ENCODE results near the gene DAG1. TPM values are rescaled to one million over a fixed set of nuclear protein-coding genes. Genes with fewer than 3 reads are reported as not detected.

DAG1 gene
- total and polyA plus RNA-seq, 10 of the 15 experiments (the other 5 are each of a cell fraction or from before 2014, with no cell fraction given) = 0.33 to 16.3 (median 9.2) TPM

GRCh38 chr3:49506906-49507305 is 36.8 kb downstream of the DAG1 start (continued):
- TF ChIP-seq TAF1 (IDR thresholded peaks at IDR 0.05; ENCODE audit: borderline replicate concordance, low read depth, low read length) (no peak), NFYA (IDR thresholded peaks at IDR 0.05; ENCODE audit: borderline replicate concordance, low read depth, low read length) (no peak), HDAC6 (IDR thresholded peaks at IDR 0.05; ENCODE audit: unreplicated experiment) (no peak), ZNF217 (IDR thresholded peaks at IDR 0.05) (no peak), ETV6 (conservative IDR thresholded peaks at IDR 0.05 in 1 of 2, IDR thresholded peaks at IDR 0.05 in 1 of 2; ENCODE audit: borderline replicate concordance in 1 of 2, low read depth in 1 of 2) (no peak)

- no peak overlapping the region for H2AFZ ChIP-seq (ENCODE audit: control insufficient read depth, low read depth, low read length)
- ChIA-PET POLR2A (interaction anchor here (0.9 kb wide), 1 partner anchor 18 kb away, joined by 3 read pairs; no protein-coding TSS in a partner anchor), RAD21 (ENCODE audit: unreplicated experiment) (no interaction called here), SMC1A (ENCODE audit: uncharacterized antibody, unreplicated experiment) (interaction anchor here (1.0 kb wide), 1 partner anchor 57 kb away, joined by 3 read pairs; no protein-coding TSS in a partner anchor), CTCF (interaction anchor here (1.7 kb wide), 1 partner anchor 31 kb away, joined by 6 read pairs; no protein-coding TSS in a partner anchor)
- ATAC-seq (no peak), FAIRE-seq (no peak), DNase-seq (ENCODE audit: low read depth, low spot score) (no peak)
- H4K20me1 ChIP-seq (ENCODE audit: control insufficient read depth, insufficient read depth) = no peaks in the 10 kb centered on the region
- no peaks in the 10 kb centered on the region for H3K27me3 ChIP-seq (replicated peaks in 1 of 2; ENCODE audit: control insufficient read depth in 2 of 2, insufficient read depth in 2 of 2, low read length in 1 of 2)
- no peak overlapping the region for H3K4me2 ChIP-seq (ENCODE audit: control insufficient read depth, insufficient read depth)
- in situ Hi-C loops (cut with MboI) (no loop called here), intact Hi-C loops (cut with micrococcal nuclease; ENCODE audit: unreplicated experiment) (no loop called here)
- no TSS peak for BruUV-seq (replicated peaks)
- 49% methylated on average over 2 of the region's 2 CpGs for WGBS (ENCODE audit: insufficient coverage, insufficient replicate concordance, low lambda C conversion rate, missing lambda C conversion rate)
- H3K36me3 ChIP-seq (ENCODE audit: control insufficient read depth in 2 of 2, insufficient read depth in 2 of 2, low read length in 1 of 2) = peaks cover 2 to 14% of the 10 kb centered on the region in 2 experiments
- H3K4me1 ChIP-seq (ENCODE audit: control insufficient read depth, insufficient read depth, low read length) = no peaks in the 10 kb centered on the region
- H3K9me3 ChIP-seq (replicated peaks; ENCODE audit: control insufficient read depth, insufficient read depth, low read length) = no peaks in the 10 kb centered on the region
- H3K27ac ChIP-seq (ENCODE audit: control insufficient read depth, insufficient read depth) = no peak overlapping the region
- H3K9ac ChIP-seq (ENCODE audit: control insufficient read depth, insufficient read depth, low read length) = no peak overlapping the region
- H3K79me2 ChIP-seq (ENCODE audit: control insufficient read depth, insufficient read depth, low read length) = no peaks in the 10 kb centered on the region; the same call in 1 of the 2 replicates
- H3K4me3 ChIP-seq = no peak overlapping the region
- no peak for TF ChIP-seq ZBTB11 (CRISPR knock-in tag; IDR thresholded peaks at IDR 0.05)
- TF ChIP-seq IKZF2 (IDR thresholded peaks at IDR 0.05) = no peak
- no peak for TF ChIP-seq SMARCA5 (IDR thresholded peaks at IDR 0.05)
- no peak for TF ChIP-seq ZZZ3 (IDR thresholded peaks at IDR 0.05; ENCODE audit: control insufficient read depth, insufficient read length, low read depth)
- TF ChIP-seq BRCA1 (IDR thresholded peaks at IDR 0.05; ENCODE audit: low read depth, low read length) = no peak
- TF ChIP-seq PRDM15 (CRISPR knock-in tag; IDR thresholded peaks at IDR 0.05) = no peak
- no peak for TF ChIP-seq SMAD5 (IDR thresholded peaks at IDR 0.05; ENCODE audit: low read depth)
- no peak for TF ChIP-seq PML (IDR thresholded peaks at IDR 0.05; ENCODE audit: low read length)
- no peak for TF ChIP-seq LARP7 (IDR thresholded peaks at IDR 0.05)
- TF ChIP-seq BCL3 (IDR thresholded peaks at IDR 0.05; ENCODE audit: borderline replicate concordance, insufficient read depth, low read depth, low read length, poor library complexity, severe bottlenecking) = no peak
Measured at GRCh38 chr3:49509028-49509561, 39.0 kb downstream of the DAG1 start.

Data from GM12878 (cell line).